ENCODE results near the gene HRAS. TPM values are rescaled to one million over a fixed set of nuclear protein-coding genes. Genes with fewer than 3 reads are reported as not detected.

HRAS gene
- total RNA-seq, 1 experiment from 2014 or later: 175 TPM

DNA sequence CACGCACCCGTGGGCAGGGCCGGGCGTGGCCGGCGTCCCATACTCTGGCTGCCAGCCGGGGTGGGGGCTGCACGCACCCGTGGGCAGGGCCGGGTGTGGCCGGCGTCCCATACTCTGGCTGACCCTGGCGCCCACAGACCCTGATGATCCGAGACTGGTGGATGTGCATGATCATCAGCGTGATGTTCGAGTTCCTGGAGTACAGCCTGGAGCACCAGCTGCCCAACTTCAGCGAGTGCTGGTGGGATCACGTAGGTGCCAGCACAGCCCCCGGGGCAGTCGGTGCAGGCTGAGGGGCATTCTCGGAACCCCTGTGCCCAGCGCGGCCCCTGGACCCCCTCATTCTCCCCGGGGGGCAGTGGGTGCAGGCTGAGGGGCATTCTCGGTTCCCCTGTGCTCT, 47.3 kb downstream of the HRAS start:
- in situ Hi-C loops (cut with HindIII; ENCODE audit: low pct_unique_long_range_greater_than_20kb, low sequenced_read_pairs) (no loop called here), intact Hi-C loops (cut with micrococcal nuclease; ENCODE audit: unreplicated experiment) (no loop called here)
- ChIA-PET POLR2A (no interaction called here), CTCF (no interaction called here)
- Histone ChIP-seq H3K9me3 (ENCODE audit: control insufficient read depth, insufficient read depth, low read depth, low read length) (no peaks in the 10 kb centered on the region), H3K27me3 (ENCODE audit: control insufficient read depth, insufficient read depth, low read length) (no peaks in the 10 kb centered on the region), H3K4me3 (ENCODE audit: low read depth in 2 of 2, low read length in 2 of 2) (no peak overlapping the region), H3K27ac (ENCODE audit: low read length) (no peak overlapping the region), H3K4me1 (ENCODE audit: control insufficient read depth, insufficient read depth, low read length) (no peaks in the 10 kb centered on the region), H3K36me3 (ENCODE audit: control insufficient read depth, insufficient read depth, low read length) (no peaks in the 10 kb centered on the region)
- TF ChIP-seq POLR2AphosphoS5 (IDR thresholded peaks at IDR 0.05; ENCODE audit: low read depth, low read length): no peak
- TF ChIP-seq, protein P1, sequence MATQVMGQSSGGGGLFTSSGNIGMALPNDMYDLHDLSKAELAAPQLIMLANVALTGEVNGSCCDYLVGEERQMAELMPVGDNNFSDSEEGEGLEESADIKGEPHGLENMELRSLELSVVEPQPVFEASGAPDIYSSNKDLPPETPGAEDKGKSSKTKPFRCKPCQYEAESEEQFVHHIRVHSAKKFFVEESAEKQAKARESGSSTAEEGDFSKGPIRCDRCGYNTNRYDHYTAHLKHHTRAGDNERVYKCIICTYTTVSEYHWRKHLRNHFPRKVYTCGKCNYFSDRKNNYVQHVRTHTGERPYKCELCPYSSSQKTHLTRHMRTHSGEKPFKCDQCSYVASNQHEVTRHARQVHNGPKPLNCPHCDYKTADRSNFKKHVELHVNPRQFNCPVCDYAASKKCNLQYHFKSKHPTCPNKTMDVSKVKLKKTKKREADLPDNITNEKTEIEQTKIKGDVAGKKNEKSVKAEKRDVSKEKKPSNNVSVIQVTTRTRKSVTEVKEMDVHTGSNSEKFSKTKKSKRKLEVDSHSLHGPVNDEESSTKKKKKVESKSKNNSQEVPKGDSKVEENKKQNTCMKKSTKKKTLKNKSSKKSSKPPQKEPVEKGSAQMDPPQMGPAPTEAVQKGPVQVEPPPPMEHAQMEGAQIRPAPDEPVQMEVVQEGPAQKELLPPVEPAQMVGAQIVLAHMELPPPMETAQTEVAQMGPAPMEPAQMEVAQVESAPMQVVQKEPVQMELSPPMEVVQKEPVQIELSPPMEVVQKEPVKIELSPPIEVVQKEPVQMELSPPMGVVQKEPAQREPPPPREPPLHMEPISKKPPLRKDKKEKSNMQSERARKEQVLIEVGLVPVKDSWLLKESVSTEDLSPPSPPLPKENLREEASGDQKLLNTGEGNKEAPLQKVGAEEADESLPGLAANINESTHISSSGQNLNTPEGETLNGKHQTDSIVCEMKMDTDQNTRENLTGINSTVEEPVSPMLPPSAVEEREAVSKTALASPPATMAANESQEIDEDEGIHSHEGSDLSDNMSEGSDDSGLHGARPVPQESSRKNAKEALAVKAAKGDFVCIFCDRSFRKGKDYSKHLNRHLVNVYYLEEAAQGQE (IDR thresholded peaks at IDR 0.05; ENCODE audit: insufficient read depth in 1 of 2, low read depth in 2 of 2, low read length in 1 of 2): no peak
- no peak for TF ChIP-seq TCF7L2 (IDR thresholded peaks at IDR 0.05; ENCODE audit: low read depth, low read length)
- TF ChIP-seq, protein P2, sequence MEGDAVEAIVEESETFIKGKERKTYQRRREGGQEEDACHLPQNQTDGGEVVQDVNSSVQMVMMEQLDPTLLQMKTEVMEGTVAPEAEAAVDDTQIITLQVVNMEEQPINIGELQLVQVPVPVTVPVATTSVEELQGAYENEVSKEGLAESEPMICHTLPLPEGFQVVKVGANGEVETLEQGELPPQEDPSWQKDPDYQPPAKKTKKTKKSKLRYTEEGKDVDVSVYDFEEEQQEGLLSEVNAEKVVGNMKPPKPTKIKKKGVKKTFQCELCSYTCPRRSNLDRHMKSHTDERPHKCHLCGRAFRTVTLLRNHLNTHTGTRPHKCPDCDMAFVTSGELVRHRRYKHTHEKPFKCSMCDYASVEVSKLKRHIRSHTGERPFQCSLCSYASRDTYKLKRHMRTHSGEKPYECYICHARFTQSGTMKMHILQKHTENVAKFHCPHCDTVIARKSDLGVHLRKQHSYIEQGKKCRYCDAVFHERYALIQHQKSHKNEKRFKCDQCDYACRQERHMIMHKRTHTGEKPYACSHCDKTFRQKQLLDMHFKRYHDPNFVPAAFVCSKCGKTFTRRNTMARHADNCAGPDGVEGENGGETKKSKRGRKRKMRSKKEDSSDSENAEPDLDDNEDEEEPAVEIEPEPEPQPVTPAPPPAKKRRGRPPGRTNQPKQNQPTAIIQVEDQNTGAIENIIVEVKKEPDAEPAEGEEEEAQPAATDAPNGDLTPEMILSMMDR (IDR thresholded peaks at IDR 0.05): no peak
- no peak for TF ChIP-seq SIN3A (IDR thresholded peaks at IDR 0.05; ENCODE audit: borderline replicate concordance, insufficient read depth, low read depth, low read length)
- no peak for ATAC-seq
- no TSS peak for BruUV-seq (replicated peaks)
- DNase-seq (ENCODE audit: low read depth, low spot score): no peak

DNA sequence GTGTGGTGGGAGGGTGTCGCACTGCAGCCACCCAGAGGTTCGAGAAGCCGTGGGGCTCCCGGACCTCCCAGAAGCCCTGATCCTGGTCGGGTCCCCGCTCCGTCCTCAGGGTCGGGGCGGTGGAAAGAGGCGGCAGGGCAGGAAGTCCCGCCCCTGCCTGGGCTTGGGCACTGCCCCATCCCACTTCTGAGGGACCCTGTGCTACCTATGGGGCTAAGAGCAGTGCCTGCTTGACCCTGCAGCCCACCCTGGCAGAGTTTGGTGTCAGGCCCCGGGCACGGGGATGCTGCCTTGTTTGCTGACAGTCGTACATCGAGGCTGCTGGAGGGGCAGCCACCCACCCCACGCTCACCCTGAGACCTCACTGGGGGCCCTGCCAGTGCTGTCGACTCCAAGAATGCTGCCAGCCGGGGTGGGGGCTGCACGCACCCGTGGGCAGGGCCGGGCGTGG, 47.8 kb downstream of the HRAS start:
- ChIA-PET POLR2A (no interaction called here), CTCF (no interaction called here)
- in situ Hi-C loops (cut with HindIII; ENCODE audit: low pct_unique_long_range_greater_than_20kb, low sequenced_read_pairs): no loop called here
- Histone ChIP-seq H3K4me1 (ENCODE audit: control insufficient read depth, insufficient read depth, low read length) (no peaks in the 10 kb centered on the region), H3K27me3 (ENCODE audit: control insufficient read depth, insufficient read depth, low read length) (no peaks in the 10 kb centered on the region), H3K36me3 (ENCODE audit: control insufficient read depth, insufficient read depth, low read length) (no peaks in the 10 kb centered on the region), H3K27ac (ENCODE audit: low read length) (no peak overlapping the region), H3K4me3 (ENCODE audit: low read depth in 2 of 2, low read length in 2 of 2) (no peak overlapping the region), H3K9me3 (ENCODE audit: control insufficient read depth, insufficient read depth, low read depth, low read length) (no peaks in the 10 kb centered on the region)
- BruUV-seq (replicated peaks): no TSS peak
- intact Hi-C loops (cut with micrococcal nuclease; ENCODE audit: unreplicated experiment): no loop called here
- no peak for ATAC-seq
- DNase-seq (ENCODE audit: low read depth, low spot score): no peak
- TF ChIP-seq, protein P2 (IDR thresholded peaks at IDR 0.05): no peak
- TF ChIP-seq SIN3A (IDR thresholded peaks at IDR 0.05; ENCODE audit: borderline replicate concordance, insufficient read depth, low read depth, low read length) (no peak), TCF7L2 (IDR thresholded peaks at IDR 0.05; ENCODE audit: low read depth, low read length) (no peak)

Measured in Panc1 (cell line).